ENCODE results near the gene RAB6C.
"Not testable (repeated sequence)": the region's sequence is repeated elsewhere in the genome, so short reads cannot be mapped to it uniquely, and the experiment has no call there.

The RAB6C gene

DNA sequence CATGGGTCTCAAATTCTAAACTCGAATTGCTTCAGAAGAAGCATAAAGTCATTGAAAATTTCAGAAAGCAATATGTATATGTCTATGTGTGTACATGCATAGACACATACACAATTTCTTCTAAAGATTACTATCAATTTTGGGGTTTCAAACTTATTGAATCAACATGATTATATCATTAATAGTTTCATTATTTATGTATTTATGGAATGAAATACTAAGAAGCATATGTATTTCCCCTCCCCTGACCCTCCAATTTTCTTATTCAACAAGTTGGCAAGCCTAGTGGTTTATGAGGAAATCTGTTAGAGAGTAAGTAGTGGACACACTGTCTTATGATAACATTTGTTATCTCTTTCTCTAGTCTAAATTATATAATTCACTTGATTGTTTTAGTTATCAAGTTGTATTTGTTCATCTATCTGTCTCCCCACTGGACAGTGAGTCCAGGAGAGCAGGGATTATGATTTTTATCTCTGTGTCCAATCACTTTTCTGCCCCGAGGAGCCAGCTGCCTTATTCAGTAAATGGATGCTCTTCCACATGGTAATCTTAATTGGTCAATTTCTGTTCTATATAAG lies 17.3 kb downstream of the RAB6C start:
- DNase-seq: not testable (repeated sequence)

DNA sequence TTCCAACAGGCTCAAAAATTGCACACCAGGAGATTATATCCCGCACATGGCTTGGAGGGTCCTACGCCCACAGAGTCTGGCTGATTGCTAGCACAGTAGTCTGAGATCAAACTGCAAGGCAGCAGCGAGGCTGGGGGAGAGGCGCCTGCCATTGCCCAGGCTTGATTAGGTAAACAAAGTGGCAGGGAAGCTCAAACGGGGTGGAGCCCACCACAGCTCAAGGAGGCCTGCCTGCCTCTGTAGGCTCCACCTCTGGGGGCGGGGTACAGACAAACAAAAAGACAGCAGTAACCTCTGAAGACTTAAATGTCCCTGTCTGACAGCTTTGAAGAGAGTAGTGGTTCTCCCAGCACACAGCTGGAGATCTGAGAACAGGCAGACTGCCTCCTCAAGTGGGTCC lies 19.3 kb downstream of the RAB6C start:
- DNase-seq: not testable (repeated sequence)

DNA sequence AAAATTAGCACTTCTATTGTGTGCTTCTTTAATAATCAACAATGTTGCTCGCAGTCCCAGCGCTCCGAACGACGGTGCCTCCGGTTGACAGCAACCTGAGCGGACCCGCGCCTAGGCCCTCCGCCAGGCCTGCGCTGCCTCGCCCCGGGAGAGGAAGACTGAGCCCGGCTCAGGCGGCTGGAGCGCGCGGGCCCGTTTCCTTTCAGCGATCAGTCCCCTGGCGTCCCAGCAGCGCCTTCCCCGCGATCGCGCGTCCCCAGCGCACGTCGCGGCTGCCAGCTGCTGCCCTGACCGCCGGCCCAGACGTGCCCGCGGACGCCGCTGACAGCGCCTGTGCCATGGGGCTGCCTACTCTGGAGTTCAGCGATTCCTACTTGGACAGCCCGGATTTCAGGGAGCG lies 26.4 kb downstream of the RAB6C start:
- not testable (repeated sequence) for DNase-seq

DNA sequence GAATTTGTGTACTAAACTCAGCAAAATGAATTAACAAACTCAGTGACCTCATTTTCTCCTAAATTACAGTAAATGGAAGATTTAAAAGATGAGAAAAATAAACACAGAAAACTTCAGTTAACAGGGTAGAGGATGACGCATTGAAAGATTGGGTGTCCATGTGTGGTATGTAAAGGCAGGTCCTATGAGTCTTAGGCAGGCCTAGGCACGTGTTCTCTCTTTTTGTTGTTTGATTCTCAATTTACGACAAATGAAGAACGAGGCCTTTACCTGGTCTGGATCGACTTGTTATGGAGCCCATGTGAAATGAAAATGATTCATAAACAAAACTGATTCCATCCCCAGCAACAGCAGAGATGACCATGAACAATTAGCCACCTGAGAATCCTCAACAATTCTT lies 37.2 kb downstream of the RAB6C start:
- not testable (repeated sequence) for DNase-seq

DNA sequence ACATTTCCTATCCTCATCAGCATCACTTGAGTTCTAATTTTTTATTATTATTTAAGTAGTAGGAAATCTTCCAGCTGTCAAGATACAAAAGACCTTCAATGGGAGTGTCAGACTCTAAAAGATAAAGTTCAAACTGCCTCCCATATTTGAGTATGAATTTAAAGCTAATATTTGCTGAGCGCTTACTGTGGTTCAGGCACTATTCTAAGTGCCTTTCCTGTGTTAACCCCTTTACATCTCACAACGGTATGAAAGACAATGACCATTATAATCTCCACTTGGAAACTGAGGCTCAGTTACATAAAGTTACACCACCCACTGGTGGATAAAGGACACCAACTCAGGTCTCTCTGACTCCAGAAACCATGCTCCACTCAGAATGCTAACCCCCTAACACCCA lies 39.9 kb downstream of the RAB6C start:
- no peak for DNase-seq

DNA sequence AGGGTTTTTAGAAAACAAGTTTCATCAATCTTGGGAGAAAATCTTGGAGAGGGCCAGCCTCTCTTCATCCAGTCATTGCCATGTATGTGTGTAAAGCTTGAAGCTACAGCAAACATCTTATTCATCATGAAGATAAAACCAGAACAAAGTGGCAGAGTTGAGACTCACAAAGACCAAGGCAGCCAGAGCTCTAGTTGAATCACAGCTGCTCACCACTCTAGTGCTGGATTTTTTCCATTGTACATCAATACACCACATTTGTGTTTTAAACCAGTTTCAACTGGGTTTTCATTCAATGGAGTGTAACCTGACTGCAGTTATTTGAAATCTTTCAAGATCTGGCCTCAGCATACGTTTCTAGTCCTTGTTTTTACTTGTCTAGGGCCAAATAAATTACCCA lies 40.6 kb downstream of the RAB6C start:
- DNase-seq: not testable (repeated sequence)

DNA sequence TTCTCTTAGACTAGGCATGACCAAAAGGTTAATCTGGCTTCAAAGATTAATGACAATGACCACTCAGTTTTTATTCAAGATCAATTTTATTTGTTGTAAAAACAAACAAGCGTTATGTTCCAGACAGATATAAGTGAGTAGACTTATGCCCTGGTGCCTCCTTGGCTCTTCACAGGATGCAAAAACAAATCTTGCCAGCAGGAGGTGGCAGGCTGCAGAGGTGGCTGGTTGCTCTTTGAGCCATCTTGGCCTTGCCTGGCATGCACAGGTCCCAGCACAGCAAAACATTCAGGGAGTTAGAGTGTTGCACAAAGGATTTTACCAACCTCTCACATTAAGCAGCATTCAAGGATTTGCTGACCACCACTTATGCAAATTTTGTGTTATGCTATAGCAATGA lies 46.5 kb downstream of the RAB6C start:
- DNase-seq: not testable (repeated sequence)

Measured in GDM1 (cell line).